DMS114 treated with DMSO at 0.1 percent for 48 hours (cell line): Measurements from ENCODE around the gene ADGRL4.
"Not testable (repeated sequence)": the region's sequence is repeated elsewhere in the genome, so short reads cannot be mapped to it uniquely, and the experiment has no call there.

Experiments
- DNase-seq: peaks from one replicate; lab custom pipeline; 2025; ENCODE audit not compliant: unreplicated experiment; lab: John Stamatoyannopoulos, UW

Gene ADGRL4

GRCh38 chr1:78919150-78919549 is 87.4 kb downstream of the ADGRL4 start:
- DNase-seq = no peak

- DNase-seq = no peak
Observed at GRCh38 chr1:78918157-78918556, 88.4 kb downstream of the ADGRL4 start.

- DNase-seq = no peak
Observed at GRCh38 chr1:78916986-78917385, 89.5 kb downstream of the ADGRL4 start.

- no peak for DNase-seq
Observed at GRCh38 chr1:78913950-78914349, 92.6 kb downstream of the ADGRL4 start.

- no peak for DNase-seq
Observed at GRCh38 chr1:78911956-78912880, 94.3 kb downstream of the ADGRL4 start.

GRCh38 chr1:78902641-78903040 is 103.9 kb downstream of the ADGRL4 start:
- DNase-seq = no peak

GRCh38 chr1:78894811-78895210 is 111.7 kb downstream of the ADGRL4 start:
- DNase-seq = no peak

GRCh38 chr1:78892260-78892840 is 114.2 kb downstream of the ADGRL4 start:
- DNase-seq = no peak

- DNase-seq = no peak
Observed at GRCh38 chr1:78887458-78887857, 119.1 kb downstream of the ADGRL4 start.

- DNase-seq = no peak
Observed at GRCh38 chr1:78884685-78885452, 121.7 kb downstream of the ADGRL4 start.

- no peak for DNase-seq
Observed at GRCh38 chr1:78880223-78880622, 126.3 kb downstream of the ADGRL4 start.

- not testable (repeated sequence) for DNase-seq
Observed at GRCh38 chr1:78875986-78876385, 130.5 kb downstream of the ADGRL4 start.

- not testable (repeated sequence) for DNase-seq
Observed at GRCh38 chr1:78872801-78873200, 133.7 kb downstream of the ADGRL4 start.

- DNase-seq = no peak
Observed at GRCh38 chr1:78871249-78871648, 135.3 kb downstream of the ADGRL4 start.

GRCh38 chr1:78869136-78869535 is 137.4 kb downstream of the ADGRL4 start:
- DNase-seq = no peak

GRCh38 chr1:78864175-78864574 is 142.4 kb downstream of the ADGRL4 start:
- no peak for DNase-seq

GRCh38 chr1:78856096-78856495 is 150.4 kb downstream of the ADGRL4 start:
- DNase-seq = no peak

GRCh38 chr1:78855258-78855657 is 151.3 kb downstream of the ADGRL4 start:
- no peak for DNase-seq

GRCh38 chr1:78854556-78854955 is 152.0 kb downstream of the ADGRL4 start:
- no peak for DNase-seq

GRCh38 chr1:78843546-78843945 is 163.0 kb downstream of the ADGRL4 start:
- no peak for DNase-seq

- no peak for DNase-seq
Observed at GRCh38 chr1:78843111-78843510, 163.4 kb downstream of the ADGRL4 start.
